Lung microvascular endothelial cell (primary cell): ENCODE results near the gene PAPPA2. TPM values are rescaled to one million over a fixed set of nuclear protein-coding genes. Genes with fewer than 3 reads are reported as not detected.
"Not testable (repeated sequence)": the region's sequence is repeated elsewhere in the genome, so short reads cannot be mapped to it uniquely, and the experiment has no call there.

Experiments used
- DNase-seq, 2 donors: peaks; one replicate each; pipeline versions ENCODE4 v3.0.0 to v3.0.0-alpha.2; 2010; ENCODE audit warnings: low read depth in 2 of 2
- total RNA-seq: library from RNA; depleted of rRNA; stranded (reverse); fragments of >200 nt; gene quantifications from 2 replicates; pipeline ENCODE4 v1.2.1, GENCODE V29; 2014

Gene PAPPA2
- total RNA-seq, 1 donor from 2014 or later = under 0.01 TPM

DNA sequence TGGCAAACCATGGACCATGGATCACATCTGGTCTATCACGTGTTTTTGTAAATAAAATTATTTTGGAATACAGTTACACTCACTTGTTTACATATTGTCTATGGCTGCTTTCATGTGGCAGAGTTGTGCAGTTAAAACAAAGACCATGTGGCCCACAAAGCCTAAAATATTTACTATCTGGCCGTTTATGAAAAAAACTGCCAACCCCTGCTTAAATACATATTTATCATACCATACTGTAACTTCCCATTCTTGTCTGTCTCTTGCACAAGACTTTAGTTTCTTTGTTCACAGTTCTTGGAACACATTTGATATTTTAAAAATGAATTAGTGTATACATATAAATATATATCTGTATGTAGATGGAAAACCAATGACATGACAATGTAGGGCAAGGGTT is 141.5 kb downstream of the PAPPA2 start:
- no peak for DNase-seq

DNA sequence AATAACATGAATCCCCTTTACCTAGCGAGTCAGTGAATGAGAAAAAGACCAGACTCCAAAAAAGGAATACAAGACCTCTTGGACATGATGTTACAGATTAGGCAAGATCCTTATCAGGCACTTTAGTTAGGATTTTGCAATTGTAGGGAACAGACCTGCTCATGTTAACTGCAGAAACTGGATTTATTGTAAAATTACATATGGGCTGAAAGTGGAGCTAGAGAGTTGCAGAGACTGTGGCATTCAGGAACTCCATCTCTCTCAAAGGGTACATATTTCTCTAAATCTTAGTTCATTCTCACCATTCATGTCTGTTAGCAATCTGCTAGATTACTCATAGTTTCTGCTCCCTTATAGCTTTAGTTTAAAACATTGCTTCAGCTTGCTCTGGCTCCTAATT is 142.2 kb downstream of the PAPPA2 start:
- no peak for DNase-seq

DNA sequence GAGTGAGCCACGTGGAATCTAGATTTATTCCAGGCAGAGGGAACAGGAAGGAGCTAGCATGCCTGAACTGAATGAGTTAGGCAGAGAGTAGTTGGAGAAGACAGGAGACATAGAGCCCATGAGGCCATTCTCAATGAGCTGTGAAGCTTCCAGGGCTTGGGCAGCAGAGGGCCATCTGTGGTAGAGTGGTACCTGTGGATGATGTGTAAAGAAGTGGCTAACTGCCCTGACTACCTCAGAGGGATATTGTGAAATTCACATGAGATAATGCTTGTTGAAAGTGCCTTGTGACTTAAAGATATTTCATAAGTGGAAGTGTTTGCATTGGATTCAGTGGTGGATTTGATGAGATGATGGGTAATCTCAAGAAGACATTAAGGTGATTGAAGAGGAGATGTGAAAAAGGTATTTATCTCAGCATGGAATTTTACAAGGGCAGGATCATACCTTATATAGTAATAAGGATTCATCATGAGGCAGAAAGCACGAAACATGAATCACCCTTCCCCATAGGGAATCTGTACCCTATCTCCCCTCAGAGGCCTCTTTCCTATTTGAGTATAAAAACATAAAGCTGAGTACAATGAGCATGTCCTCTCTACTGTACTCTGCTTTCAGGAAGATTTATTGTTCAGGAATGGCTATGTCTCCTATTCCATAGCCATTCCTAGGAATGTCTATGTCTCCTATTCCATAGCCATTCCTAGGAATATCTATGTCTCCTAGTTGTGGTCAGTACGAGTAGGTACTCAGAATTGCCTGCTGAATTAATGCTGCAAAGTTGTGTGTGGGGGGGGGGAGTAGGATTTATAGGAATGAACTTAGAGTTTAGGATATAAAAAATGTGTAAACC is 146.8 kb downstream of the PAPPA2 start:
- DNase-seq = no peak

DNA sequence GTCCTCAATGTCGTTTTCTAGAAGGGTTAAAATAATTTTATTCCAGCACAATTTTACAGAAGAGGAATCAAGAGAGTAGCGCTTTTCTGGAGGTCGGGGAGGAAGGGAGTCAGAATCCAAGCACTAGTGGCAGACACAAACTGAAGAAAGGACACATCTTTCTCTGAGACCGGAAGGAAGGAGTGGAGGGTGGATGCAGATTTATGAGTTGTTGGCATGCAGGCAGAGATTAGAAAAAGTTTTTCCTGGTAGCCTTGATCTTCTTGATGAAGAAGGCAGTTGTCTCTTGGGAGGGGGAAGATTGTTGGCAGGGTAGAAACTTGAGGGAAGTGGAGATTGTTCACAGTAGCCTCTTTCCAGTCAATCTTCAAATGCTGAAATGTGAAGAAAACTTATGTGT is 149.8 kb downstream of the PAPPA2 start:
- no peak for DNase-seq

DNA sequence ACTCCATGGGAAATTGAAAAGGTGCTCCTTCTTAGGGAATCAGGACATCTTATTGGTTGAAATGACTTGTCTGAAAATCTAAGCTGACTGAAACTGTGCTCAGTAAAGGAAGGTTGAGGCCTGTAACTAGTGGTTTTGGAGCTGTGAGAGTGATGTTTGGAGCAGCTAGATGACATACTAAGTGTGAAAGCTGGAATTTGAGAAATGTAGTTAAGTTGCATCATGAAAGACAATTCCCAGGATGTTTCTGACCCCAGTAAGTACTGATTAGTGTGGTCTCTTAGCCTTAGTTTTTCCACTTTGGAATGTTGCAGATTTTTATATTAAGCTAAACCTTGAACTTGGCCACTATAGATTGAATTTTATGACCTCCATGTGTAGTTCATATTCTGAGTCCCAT is 154.9 kb downstream of the PAPPA2 start:
- no peak for DNase-seq

DNA sequence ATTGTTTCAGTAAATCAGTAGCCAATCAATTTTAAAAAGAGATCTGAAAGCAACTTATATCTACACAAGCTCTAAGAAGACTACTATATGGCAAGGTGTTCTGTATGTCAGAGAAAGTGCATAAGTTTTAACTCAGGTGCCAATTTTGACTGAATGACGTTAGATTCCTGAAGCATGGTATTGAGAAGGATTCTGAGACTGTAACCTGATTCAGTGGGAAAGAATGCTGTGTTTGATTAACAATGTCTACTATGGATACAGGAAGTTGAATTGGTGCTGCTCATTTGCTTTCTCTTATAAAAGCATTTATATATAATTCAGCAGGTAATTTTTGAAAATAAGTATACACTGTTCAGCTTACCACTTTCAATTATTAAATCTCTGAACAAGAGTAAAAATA is 156.3 kb downstream of the PAPPA2 start:
- DNase-seq = no peak

DNA sequence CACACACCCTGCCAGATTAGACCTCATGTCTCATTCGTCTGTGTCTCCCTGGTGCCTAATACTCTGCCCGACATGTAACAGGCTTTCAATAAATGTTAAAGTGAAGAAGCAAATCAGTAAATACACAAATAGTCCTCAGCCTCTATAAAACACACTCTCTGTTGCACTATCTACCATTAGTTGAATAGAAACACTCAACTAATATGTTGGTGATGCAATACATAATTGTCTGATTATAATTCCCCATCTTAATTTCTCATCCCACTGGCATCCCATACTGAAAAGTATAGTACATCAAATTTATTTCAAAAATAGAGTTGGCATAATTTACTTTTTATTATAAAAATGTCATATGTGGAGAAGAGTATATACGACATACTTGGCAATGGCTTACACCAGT is 162.4 kb downstream of the PAPPA2 start:
- DNase-seq = no peak

DNA sequence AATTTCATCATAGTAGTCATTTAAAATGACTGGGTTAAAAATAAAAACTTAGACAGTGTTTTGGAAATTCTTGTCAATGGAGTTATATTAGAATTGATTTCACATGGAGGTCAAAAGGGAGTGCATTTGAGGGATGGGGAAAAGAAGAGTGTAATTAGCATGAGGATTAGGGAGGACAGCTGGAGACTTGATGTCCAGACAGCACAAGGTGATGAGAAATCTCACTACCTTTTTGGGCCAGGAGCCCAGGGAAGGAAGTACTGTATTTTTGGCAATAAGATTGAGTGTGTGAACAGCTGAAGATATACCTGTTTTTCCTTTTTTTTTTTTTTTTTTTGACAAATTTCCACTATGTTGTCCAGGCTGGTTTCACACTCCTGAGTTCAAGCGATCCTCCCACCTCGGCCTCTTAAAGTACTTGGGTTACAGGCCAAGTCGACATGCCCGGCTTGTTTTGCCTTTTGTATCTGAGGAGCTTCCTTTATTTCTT is 163.6 kb downstream of the PAPPA2 start:
- DNase-seq = no peak

DNA sequence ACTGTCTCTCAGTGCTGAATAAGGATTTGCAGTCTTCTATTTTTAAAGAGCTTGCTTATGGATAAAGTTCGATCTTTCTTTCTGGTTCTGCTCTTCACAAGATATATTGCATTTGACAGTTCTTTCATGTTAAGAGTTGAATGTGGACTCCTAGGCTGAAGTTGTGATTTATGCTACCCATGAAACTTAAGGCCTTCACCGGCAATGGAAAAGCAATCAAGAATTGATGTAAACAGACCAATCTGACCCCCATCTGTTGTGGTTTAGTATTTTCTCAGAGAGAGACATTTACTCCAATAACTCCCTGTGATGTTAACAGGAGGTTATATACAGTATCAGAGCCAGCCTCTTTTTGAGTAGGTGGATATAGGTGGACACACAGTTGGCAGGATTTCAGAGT is 165.8 kb downstream of the PAPPA2 start:
- no peak for DNase-seq

DNA sequence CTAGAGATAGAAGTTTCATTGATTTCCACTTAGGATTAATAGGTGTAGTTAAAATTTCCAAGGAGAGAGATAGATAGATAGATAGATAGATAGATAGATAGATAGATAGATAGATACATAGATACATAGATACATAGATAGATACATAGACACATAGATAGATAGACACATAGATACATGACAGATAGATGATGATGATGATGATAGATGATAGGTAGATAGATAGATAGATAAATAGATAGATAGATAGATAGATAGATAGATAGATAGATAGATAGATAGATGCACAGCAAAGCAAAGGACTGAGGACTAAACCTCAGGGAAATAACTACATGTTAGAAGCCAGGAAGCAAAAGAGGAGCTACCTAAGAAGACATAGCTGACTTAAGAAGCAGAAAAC is 171.8 kb downstream of the PAPPA2 start:
- DNase-seq = not testable (repeated sequence)

DNA sequence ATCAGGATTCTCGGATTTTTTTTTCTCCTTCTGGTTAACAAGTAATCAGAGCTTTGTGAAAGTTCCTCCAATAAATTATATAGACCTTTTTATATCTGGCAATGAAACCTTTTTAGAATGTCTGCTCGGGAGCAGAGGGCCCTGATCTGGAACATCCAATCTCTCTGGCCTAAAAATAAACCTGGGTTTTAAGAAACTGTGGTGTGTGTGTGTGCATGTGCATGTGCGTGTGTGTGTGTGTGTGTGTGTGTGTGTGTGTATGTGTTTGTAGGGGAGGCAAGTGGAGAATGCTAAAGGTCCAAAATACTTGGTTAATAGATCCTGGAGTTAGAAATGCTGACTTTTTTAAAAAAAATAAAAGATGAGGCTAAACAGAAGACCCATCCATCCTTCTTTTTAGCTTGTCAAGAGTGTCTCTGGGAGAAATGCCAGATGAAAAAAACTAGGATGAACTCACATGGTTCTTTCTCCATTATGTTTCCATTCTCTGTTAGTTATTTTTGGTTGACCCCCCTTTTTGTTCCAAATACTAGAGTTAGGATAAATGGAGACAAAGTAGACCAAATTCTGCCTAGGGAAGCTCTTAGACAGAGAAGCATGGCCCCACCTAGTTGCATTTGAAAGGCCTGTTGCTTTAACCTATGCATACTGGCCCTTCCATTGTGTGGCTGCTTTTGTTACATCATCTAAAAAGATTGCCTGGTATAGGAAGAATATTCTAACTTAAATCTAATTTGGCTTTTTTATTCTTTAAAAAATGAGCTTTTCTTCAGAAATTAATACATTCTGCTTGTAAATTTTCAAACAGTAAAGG is 175.9 kb downstream of the PAPPA2 start:
- no peak for DNase-seq

DNA sequence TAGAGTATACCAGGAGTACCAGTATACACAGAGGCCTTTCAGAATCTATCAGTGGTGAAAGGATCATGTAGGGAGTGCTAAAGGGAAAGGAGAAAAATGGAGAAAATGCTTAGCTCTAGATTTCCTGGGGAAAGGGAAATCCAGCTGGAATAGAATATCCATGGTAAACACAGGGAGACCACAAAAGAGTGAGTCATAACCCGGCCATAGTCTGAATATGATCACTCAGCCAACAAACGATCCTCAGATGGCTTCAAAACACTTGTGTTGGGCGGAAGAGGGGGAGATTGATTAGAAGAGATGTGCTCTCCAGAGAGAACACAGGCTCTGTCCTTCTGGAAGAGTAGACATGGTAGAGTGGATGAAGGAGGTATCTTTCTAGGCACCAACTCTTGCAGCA is 180.6 kb downstream of the PAPPA2 start:
- peak in 1 of 2 donors; percentile 76 for DNase-seq

DNA sequence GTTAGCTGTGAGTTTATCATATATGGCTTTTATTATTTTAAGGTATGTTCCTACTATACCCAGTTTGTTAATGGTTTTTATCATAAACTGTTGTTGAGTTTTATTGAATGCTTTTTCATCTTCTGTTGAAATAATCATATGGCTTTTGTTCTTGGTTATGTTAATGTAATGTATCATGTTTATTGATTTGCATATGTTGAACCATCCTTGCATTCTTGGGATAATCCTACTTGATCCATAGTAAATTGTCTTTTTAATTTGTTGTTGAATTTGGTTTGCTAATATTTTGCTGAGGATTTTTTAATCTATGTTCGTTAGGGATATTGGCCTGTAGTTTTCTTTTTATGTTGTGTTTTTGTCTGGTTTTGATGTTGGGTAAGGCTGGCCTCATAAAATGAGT is 185.6 kb downstream of the PAPPA2 start:
- no peak for DNase-seq

DNA sequence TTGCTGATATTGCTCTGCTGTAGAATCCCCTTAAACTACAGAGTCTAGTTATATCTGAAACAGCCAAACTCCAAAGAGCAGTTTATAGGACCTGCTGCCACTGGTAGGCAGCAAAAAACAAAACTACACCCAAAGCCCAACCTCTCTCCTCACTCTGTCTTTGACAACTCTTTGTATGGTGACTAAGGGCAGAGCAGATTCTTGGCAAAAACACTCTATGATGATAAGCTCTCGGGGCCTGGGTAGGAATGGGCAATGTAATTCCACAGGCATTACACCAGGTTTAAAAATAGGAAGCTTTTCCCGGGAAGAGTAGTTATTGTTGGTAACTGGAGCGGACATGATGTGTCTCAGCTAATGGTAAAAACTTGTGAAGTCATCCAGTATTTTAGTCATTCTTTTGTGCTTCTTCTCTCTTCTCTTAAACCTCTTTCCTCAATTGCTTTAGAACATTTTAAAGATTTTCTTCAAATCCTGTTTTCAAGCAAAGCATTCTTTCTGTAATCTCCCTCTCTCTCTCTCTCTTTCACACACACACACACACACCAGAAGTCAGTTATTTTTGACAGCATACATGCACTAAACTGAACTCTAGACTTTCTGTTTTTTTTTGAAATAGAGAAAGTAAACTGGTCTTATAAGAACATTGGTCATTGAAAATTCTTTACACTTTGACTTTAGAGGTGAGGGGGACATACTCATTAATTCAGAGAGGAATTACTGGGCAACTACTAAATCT is 193.5 kb downstream of the PAPPA2 start:
- DNase-seq = peak; percentile 23 to 92

DNA sequence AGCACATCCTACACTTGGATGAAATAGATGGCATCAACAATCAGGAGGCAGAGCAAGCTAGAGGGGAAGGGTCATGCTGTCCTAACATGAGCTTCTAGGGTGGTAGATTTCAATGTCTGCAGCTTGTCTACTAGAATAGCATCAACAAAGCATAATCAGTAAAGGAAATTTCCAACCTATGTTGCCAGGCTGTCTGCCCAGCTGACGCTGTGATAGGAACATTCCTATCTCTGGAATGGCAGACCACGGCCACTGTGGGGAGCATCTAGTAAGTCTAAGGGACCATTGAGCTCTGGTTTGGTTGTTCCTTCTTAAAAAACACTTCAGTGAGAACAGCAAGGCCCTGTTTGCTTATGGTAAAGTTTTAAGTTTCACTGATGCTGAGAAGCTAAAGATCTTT is 206.8 kb downstream of the PAPPA2 start:
- DNase-seq = no peak

DNA sequence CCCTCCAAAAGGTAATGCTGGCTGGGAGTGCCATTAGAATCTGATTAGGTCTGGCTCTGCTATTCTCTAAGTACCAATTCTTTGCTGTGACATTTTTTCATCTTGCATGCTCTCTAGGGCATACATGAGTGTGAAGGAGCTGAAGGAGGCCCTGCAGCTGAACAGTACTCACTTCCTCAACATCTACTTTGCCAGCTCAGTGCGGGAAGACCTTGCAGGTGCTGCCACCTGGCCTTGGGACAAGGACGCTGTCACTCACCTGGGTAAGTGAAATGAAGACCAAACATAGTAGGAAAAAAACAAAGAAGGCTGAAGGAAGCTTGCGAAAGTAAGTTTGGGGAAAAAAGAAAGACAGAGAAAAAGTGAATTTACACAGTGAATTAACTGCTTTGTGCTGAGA is 207.9 kb downstream of the PAPPA2 start:
- no peak for DNase-seq

DNA sequence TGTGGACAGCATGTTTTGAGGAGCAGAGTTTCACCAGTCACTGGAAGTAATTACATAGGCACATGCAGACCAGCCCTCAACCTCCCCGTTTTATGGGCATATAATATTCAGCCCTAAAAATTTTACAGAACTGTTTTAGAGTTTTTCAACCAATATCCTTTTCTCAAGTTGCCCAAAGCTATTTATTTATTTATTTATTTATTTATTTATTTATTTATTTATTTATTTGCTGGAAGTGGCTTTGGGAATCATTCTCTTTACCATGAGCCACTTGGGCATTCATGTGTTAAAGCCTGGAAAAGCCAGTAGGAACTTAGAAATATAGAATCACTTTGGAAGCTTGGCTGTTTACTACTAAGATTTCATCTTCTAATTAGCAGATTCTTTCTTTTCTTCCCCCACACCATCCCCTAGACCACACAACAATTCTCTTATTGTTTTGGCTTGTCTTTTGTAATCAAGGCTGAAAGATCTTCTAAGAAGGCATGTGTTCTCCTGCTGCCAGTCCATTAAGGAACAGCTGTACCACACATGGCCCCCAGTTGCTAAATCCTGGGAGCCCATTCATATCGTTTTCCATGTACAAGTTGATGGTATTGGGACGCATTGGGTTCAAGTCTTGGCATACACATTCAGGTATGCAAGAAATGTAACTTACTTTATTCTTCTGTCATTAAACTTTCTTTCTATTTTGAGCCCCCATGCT is 220.0 kb downstream of the PAPPA2 start:
- DNase-seq = no peak

DNA sequence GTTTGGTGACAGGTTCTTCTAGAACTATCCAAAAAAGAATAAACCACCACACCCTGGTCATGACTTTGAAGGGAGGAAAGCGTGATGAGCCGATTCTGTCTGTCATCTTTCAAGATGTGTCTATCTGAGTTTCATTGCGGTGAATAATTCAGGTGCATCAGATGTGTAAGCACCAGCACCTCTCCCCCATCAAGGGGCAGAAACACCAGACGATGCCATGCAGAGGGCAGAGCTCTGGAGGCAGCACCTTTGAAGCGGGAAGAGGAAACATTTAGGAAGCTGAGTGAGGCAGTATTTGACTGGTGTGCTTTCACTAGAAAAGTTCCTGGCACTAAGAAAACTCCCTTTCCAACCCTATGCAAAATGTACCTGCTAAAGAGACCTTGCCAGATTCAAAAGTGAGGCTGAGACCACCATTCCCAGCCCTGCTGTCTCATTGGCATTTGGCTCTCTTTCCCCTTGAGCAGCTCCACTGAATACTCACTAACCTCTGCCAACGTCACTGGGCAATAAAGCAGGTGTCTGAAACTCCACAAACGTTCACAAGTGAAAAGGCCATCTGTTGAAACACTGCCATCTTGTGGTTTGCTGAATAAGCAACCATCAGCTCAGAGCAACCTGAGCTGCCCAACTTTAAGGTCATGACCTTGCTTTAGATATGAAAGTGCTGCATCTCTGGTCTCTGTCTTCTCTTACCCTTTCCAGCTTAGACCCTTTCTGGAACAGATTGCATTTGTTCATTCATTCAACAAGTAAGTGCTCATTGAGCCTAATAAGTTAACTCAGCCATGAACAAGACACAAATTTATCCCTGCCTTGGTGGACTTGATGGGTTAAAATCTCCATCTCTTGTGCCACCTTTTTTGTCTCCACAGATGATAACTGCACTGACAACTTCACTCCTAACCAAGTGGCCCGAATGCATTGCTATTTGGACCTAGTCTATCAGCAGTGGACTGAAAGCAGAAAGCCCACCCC is 228.6 kb downstream of the PAPPA2 start:
- DNase-seq = peak; percentile 60 to 70

DNA sequence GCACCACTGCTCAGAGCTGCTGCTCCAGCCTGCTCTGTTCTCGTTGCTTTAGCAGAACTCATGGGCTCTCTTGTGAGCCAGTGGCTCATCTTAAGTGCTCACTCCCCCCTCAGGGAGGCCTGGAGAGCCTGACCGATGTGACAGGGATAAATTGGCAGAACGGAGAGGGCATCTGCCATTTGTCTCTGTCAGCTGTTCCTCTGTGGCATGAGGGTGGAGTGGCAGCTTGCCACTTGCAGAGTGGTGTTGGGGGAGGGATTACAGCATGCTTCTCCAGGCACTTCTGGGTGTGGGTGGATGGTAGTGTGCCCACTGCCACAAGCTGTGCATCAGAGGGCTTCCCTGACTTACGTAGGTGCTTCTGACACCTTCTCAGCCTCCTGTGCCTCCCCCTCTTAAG is 229.5 kb downstream of the PAPPA2 start:
- no peak for DNase-seq
